Fibroblast of villous mesenchyme (primary cell): Measurements from ENCODE around the gene CKLF. TPM values are rescaled to one million over a fixed set of nuclear protein-coding genes. Genes with fewer than 3 reads are reported as not detected.
"Not testable (repeated sequence)": the region's sequence is repeated elsewhere in the genome, so short reads cannot be mapped to it uniquely, and the experiment has no call there.

Source experiments
- DNase-seq: peaks from one replicate; pipeline ENCODE4 v3.0.0-alpha.2; 2010; ENCODE audit warnings: low read depth
- H3K4me3 ChIP-seq: 2 replicates; pipeline ENCODE4 v1.5.1; 2011; ENCODE audit warnings: low read depth, mild to moderate bottlenecking, low read length
- CTCF ChIP-seq: IDR thresholded peaks from 2 replicates; pipeline ENCODE4 v1.5.1; 2012; ENCODE audit warnings: low read depth, mild to moderate bottlenecking, low read length; ENCODE audit not compliant: insufficient read depth
- total RNA-seq: library from RNA; depleted of rRNA; stranded (reverse); fragments of >200 nt; gene quantifications from 2 replicates; pipeline ENCODE4 v1.2.3, GENCODE V29; 2012

CKLF gene
- total RNA-seq, 1 donor = 58.3 TPM

GRCh38 chr16:66563574-66564334, 11.4 kb downstream of the CKLF start:
- no peak overlapping the region for H3K4me3 ChIP-seq
- no peak for DNase-seq
- no peak for TF ChIP-seq CTCF

GRCh38 chr16:66566051-66566901, 13.9 kb downstream of the CKLF start, which contains the start of gene CMTM1:
Gene CMTM1, plus strand, starts transcription at chr16:66566439. Its CDS starts 75 bp downstream, at chr16:66566514.
- no peak for DNase-seq
- TF ChIP-seq CTCF = no peak
- H3K4me3 ChIP-seq = no peak within 1 kb of the TSS

DNA sequence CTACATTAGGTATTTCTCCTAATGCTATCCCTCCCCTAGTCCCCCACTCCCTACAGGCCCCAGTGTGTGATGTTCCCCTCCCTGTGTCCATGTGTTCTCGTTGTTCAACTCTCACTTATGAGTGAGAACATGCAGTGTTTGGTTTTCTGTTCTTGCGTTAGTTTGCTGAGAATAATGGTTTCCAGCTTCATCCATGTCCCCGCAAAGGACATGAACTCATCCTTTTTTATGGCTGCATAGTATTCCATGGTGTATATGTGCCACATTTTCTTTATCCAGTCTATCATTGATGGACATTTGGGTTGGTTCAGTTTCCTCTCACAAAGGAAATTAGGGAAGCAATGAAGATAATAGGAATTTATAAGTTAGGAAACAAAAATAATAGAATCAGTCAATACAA, 14.9 kb downstream of the CKLF start:
- DNase-seq, H3K4me3 ChIP-seq: not testable (repeated sequence)

- TF ChIP-seq CTCF = no peak
- no peak for DNase-seq
- no peak overlapping the region for H3K4me3 ChIP-seq
These were observed 16.0 kb downstream of the CKLF start for GRCh38 chr16:66568355-66568754.

DNA sequence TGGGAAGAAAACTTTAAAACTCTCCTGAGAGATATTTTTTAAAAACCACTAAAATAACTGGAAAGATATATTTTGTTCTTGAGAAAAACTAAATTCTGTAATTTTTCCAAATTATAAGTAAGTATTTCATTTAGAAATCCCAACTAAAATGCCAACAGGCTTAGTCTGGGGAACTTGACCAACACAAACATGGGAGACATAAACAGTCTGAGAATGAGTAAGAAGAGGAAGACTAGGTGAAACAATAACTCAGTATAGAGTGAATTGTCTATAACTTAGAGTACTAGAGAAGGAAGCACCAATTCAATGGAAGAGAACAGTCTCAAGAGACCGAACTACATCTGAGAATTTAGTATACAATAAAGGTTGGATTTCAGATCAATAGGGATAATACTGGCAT, 16.8 kb downstream of the CKLF start:
- DNase-seq = peak; percentile 67
- no peak for TF ChIP-seq CTCF

GRCh38 chr16:66569827-66570405, 17.5 kb downstream of the CKLF start:
- no peak overlapping the region for H3K4me3 ChIP-seq
- TF ChIP-seq CTCF = no peak
- DNase-seq = peak; percentile 88

More for the DNA sequence above, 16.8 kb downstream of the CKLF start:
- no peak overlapping the region for H3K4me3 ChIP-seq

- TF ChIP-seq CTCF = no peak
- H3K4me3 ChIP-seq = no peak overlapping the region
- no peak for DNase-seq
These were observed 20.0 kb downstream of the CKLF start for GRCh38 chr16:66572356-66572755.
